Measurements from ENCODE around the gene RERGL.
"Not testable (repeated sequence)": the region's sequence is repeated elsewhere in the genome, so short reads cannot be mapped to it uniquely, and the experiment has no call there.

The RERGL gene

GRCh38 chr12:18045446-18045992 is 44.5 kb downstream of the RERGL start:
- Histone ChIP-seq H3K4me3 (ENCODE audit: low read length) (no peak overlapping the region), H3K9me3 (ENCODE audit: control insufficient read depth, insufficient read depth, low read length) (no peaks in the 10 kb centered on the region), H3K4me2 (ENCODE audit: low read length) (no peak overlapping the region)

GRCh38 chr12:18040060-18040742 is 49.8 kb downstream of the RERGL start:
- not testable (repeated sequence) for H3K9me3 ChIP-seq (ENCODE audit: control insufficient read depth, insufficient read depth, low read length); H3K79me2 ChIP-seq (ENCODE audit: control insufficient read depth, low read length); H3K4me2 ChIP-seq (ENCODE audit: low read length); H3K4me1 ChIP-seq (ENCODE audit: control insufficient read depth, low read length); H3K4me3 ChIP-seq (ENCODE audit: low read length); H3F3A ChIP-seq (ENCODE audit: control insufficient read depth, insufficient read depth); H4K20me1 ChIP-seq (ENCODE audit: control insufficient read depth, insufficient read depth, low read depth, low read length); H3K36me3 ChIP-seq (ENCODE audit: control insufficient read depth, low read length); H3K9me2 ChIP-seq (replicated peaks; ENCODE audit: control insufficient read depth, low read length); H3K27ac ChIP-seq (ENCODE audit: low read depth, low read length); H3K27me3 ChIP-seq (ENCODE audit: control insufficient read depth, low read length)

More at GRCh38 chr12:18045446-18045992, 44.5 kb downstream of the RERGL start:
- Histone ChIP-seq H3K9me2 (replicated peaks; ENCODE audit: control insufficient read depth, low read length) (no peaks in the 10 kb centered on the region), H3K36me3 (ENCODE audit: control insufficient read depth, low read length) (no peaks in the 10 kb centered on the region), H3K27ac (ENCODE audit: low read depth, low read length) (no peak overlapping the region), H4K20me1 (ENCODE audit: control insufficient read depth, insufficient read depth, low read depth, low read length) (no peaks in the 10 kb centered on the region), H3K27me3 (ENCODE audit: control insufficient read depth, low read length) (no peaks in the 10 kb centered on the region), H3K79me2 (ENCODE audit: control insufficient read depth, low read length) (no peaks in the 10 kb centered on the region), H3F3A (ENCODE audit: control insufficient read depth, insufficient read depth) (no peaks in the 10 kb centered on the region), H3K4me1 (ENCODE audit: control insufficient read depth, low read length) (no peaks in the 10 kb centered on the region)
- TF ChIP-seq, protein P1, sequence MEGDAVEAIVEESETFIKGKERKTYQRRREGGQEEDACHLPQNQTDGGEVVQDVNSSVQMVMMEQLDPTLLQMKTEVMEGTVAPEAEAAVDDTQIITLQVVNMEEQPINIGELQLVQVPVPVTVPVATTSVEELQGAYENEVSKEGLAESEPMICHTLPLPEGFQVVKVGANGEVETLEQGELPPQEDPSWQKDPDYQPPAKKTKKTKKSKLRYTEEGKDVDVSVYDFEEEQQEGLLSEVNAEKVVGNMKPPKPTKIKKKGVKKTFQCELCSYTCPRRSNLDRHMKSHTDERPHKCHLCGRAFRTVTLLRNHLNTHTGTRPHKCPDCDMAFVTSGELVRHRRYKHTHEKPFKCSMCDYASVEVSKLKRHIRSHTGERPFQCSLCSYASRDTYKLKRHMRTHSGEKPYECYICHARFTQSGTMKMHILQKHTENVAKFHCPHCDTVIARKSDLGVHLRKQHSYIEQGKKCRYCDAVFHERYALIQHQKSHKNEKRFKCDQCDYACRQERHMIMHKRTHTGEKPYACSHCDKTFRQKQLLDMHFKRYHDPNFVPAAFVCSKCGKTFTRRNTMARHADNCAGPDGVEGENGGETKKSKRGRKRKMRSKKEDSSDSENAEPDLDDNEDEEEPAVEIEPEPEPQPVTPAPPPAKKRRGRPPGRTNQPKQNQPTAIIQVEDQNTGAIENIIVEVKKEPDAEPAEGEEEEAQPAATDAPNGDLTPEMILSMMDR (IDR thresholded peaks at IDR 0.05; ENCODE audit: low read depth, low read length, poor library complexity, severe bottlenecking): no peak
- no peak for TF ChIP-seq EZH2phosphoT487 (IDR thresholded peaks at IDR 0.05; ENCODE audit: borderline replicate concordance, low read length)
